NCI-H2107 treated with DMSO at 0.1 percent for 48 hours (cell line): ENCODE data around the gene LPP.

Experiments used
- DNase-seq: peaks from one replicate; lab custom pipeline; 2025; ENCODE audit not compliant: unreplicated experiment; lab: John Stamatoyannopoulos, UW

Gene LPP

DNA sequence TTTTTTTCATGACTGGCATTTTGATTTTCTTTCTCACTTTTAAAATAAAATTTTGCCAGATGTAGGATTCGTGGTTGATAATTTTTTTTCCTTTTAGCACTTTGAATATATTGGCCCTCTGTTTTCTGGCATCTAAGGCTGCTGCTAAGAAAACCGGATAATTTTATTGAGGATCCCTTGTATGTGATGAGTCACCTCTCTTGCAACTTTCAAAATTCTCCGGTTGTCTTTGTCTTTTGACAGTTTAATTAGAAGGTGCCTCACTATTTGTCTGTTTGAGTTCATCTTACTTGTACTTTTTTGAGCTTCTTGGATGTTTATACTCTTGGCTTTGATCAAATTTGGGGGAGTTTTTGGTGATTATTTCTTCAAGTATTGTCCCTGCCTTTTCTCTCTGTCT is 349.7 kb downstream of the LPP start:
- DNase-seq, result no peak

DNA sequence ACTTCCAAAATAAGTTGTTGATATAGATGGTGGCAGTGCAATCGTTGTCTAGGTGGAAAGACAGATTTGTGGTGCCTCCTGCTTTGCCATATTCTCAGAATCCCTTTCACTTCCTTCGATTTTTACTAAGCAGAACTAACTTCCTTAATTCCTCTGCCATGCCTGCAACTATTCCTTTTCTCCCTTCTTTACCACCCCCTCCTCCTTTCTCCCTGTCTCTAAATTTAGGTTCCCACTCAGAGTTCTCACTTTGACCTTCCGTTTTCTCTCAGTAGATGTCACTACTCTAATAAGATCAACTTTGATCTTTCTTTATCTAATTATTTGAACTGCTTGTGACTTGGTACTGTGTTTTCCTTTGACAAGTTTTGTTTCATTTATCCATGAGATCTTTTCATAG is 351.2 kb downstream of the LPP start:
- DNase-seq, result no peak

DNA sequence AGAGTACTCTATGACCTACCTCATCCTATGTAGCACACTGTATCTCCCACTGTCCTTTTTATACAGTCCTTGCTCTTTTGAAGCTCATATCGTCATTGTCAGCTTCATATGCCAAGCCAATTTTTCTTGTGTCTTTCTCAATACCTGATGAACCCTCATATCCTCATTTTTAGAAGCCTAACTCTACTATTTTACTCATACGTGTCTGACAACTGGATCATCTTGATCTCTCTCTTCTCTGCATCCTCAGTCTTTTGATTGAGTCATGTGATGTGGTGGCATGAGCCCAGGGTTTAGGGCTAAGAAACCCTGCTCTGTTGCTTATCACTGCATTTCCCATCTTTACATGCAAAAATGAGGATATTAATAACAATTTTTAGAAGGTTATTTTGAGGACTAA is 352.0 kb downstream of the LPP start:
- DNase-seq, result no peak

DNA sequence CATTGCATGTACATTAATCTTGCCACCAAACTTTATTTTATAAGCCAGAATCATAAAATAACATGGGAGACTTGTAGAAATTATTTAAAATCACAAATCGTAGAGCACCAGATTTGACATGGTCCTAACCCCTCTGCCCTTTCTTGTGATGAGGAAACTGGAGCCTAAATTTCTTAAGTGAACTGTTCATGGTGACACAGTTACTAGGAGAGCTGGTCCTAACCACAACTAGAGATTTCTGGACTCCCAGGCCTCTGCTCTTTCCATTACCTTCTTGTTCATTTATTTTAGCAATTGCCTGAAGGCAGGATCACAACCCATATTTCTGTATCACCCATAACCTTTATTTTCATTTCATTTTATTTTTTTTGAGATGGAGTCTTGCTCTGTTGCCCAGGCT is 352.5 kb downstream of the LPP start:
- DNase-seq, result no peak

DNA sequence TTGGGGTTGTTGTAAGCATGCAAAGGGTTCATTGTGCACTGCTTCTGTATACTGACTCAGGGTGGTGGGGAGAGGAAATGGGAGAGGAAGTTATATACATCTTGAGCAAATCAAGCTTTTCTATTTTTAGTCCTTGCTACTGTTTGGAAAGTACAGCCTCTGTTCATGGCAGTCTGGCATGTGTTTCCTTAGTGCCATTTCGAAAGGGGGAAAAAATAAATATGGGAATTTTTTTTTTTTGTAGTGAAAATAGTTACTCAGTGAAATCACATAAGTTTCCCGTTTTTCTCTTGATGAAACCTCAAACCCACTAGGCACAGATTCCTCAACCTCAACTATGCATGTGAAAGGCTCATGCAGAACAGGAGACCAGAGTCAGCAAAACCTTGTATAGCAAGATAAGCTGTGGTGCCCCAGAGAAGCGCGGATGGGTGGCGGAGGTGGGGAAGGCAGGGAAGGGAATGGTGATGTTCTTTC is 353.3 kb downstream of the LPP start:
- DNase-seq, result no peak

DNA sequence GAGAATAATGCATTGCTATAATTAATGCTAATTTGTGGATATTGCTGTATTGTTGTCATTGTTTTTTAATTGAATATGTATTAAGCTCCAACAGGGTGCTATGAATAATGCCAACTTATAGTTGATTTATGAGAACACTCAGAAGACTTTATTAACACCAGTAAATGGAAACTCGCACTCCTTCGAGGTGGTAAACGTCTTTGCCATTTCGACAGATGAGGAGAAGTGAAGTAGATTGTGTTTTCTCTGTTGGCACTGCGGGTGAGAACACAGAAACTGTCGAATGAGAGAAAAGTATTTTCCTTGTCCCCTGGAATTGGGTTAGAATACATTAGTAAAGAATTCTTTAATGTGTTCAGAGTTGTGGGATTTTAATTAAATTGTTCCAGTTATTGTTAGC is 354.5 kb downstream of the LPP start:
- no peak for DNase-seq

DNA sequence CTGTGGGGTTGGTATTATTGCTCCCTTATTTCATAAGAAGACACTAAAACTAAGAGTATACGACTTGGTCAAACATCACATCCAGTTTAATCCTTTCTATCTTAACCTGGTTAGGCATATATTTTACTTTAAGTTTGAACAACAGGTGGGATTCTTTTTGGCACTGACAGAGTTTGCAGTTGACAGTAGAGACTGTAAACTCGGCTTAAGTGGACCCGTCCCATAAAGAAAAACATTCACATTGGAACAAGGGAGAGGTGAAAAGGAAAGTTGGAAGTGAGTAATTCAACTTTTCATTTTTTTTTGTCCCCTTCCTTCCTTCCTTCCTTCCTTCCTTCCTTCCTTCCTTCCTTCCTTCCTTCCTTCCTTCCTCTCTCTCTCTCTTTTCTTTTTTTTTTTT is 355.4 kb downstream of the LPP start:
- DNase-seq, result no peak

DNA sequence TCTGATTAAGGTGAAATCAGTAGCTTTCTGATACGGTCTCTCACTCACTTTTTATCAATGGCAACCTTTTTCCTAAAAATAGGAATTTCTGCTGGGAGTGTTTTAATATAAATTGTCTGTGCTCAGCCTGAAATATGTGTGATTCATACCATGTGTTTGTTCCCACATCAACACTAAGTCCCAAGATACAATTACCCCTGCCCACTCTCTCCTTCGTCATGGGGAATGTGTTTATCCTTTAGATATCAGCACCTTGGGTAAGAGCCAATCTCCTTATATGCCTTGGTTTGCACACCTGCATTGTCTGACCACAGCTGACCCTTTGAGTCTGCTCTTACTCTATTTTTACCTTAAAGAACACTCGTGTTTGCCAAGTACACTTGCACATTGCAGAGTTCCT is 356.4 kb downstream of the LPP start:
- DNase-seq, result no peak

DNA sequence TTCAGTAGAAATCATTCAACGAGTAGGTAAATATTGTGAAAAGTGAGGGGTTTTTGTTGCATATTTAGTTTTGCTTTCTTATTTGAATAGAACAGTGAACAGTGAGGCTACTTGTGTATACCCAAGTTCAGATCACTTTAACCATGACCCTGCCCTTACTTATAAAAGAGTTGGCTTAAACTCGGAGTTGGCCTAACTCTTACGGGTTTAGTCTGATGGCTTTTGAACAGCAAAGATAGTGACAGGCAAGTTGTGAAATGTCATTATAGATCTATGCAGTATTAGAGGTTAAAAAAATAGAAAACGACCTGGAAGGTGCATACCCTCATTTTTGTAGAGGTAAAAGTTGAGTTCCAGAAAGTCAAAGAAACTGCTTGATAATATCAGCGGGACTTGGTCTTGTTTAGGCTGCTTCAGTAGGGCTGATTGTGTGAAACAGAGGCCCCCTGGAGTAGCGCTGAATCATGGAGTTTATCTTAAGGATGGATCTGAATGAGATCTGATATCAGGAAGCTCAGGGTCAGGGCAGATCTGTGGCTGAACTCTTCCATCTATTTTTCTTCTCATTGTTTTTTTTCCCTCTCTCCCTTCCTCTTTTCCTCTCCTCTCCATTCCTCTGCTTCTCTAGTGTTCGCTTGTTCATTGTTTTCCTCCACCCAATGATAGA is 359.8 kb downstream of the LPP start:
- DNase-seq, result no peak

DNA sequence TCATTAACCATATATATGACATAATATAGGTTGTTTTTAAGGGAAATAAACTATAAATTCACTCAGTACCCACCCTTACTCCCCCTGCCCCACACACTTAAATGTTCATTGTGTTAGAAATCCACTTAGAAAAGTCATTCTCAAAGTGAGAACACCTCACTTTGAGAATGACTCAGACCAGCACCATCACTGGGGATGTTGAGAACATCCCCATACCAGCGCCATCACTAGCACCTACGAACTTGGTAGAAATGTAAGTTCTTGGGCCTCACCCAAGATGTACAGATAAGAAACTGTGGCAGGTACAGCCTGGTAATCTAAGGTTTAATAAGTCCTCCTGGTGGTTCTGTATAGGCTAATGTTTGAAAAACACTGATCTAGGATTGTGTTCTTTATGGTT is 362.6 kb downstream of the LPP start:
- no peak for DNase-seq

DNA sequence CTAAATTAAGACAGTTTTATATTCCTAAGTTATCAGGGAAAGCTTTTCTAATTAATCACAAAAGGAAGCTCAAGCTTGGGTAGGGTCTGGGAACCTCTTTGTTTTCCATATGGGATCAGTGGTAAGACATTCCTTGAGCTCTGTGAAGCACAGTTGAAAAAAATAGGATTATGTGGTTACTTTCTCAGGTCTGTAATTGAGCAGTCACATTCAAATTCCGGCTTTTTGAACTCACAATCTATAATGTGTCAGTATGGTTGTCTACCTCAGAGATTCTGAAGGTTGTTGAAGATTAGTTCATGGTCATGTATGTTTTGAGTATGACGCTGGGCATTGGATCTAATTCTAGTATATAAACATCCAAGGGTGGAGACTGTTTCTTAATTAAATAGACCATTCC is 364.5 kb downstream of the LPP start:
- no peak for DNase-seq

DNA sequence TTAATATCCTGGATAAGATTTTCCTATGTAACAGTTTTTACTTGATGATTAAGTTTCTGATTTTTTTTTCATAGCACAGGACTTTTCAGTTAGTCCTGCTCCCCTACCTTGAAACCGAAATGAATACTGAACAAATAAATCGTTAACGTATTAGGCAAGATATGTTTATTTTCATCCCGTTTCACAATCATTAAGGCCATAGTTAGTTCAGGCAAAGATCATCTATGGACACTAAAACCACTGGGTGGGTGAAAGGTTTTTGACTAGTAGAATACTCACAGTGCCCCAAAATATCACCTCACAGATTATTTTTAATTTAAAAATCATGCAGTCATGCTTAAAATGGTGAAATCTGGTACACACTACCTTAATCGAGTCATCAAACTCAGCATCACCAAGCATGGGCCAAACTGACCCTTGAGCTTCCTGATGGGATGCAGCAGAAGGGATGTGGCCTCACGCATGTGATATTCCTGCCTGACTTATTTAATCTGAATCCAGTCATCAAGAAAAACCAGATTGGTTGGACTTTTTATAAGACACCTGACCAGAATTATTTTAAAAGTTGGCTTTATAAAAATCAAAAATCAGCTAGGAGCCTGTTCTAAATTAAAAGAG is 365.0 kb downstream of the LPP start:
- no peak for DNase-seq

DNA sequence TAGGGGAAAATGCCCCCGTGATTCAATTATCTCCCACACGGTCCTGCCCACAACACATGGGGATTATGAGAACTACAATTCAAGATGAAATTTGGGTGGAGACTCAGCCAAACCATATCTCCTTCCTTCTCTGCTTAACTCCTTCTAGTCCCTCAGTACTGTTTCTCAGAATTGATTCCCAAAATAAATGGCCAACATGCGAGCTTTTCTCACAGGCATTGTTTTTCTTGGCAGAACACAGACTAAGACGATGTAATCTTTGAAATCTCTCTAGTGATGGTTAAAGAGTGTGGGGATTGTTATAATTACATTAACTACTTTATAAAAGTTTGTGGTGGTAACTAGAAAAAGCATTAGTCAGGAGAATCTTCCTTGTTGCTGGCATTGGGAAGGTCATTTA is 366.5 kb downstream of the LPP start:
- no peak for DNase-seq

DNA sequence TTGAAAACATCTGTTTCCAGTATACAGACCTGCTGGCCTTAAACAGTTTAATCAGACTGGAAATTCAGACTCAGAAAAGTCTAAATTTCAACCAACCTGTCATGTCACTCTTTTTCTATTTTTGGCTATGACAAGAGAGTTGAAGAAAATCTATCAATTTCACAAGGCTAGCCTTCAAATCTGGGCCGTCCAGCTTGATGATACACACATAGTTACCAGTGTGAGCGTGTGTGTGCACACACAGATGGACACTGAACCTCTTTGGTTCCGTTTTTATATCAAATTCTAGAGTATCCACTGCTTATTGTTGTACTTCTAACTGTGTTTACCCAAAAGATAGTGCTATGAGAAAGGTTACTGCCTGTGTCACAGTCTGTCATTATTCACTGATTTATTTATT is 368.2 kb downstream of the LPP start:
- no peak for DNase-seq

DNA sequence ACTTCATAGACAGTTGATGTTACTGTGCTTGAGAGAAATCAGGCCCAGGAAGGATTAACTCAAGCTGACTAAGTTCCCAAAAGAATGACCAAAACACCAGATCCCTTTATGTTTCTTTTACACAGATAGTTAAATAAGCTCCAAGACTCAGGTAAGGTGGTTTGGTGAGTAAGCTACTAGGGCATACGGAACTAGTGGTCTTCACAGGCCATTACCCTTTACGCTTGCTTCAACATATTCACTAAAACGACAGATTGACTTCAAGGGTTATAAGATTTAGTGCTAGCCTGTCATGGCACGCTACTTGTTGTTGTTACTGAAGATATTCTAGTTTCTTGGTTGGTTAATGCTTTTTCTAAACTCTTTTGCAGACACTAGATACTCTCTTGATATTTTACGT is 369.3 kb downstream of the LPP start:
- no peak for DNase-seq

DNA sequence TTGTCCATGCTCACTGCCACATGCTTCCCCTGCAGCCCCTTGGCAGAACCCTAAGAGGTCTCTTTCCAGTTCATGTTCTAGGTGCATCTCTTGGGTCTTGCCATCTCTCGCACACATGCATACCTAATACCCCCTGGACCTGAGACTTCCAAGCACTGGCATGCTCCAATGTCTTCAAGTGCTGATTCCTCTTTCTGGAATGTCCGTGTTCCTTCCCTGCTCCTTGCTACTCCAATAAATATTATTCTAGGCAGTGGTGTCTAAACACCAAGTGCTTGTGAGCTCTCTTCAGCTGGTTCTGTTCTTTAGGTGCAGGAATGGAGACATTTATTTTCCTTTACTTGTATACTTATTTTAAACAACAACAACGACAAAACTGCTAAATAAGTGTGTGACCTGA is 370.1 kb downstream of the LPP start:
- DNase-seq, result no peak

DNA sequence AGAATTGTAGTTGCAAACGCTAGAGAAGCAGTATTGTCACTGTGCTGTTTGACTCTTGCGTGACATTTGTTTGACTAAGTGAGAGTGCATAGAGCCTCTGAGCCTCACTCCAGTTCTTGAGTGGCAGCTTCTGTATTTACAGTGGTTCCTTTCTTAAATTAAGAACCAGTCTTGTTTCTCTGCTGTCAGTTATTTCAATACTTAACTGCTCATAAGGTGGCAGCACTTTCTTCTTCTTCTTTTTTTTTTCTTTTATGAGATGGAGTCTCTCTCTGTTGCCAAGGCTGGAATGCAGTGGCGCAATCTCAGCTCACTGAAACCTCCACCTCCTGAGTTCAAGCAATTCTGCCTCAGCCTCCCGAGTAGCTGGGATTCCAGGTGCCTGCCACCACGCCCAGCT is 372.1 kb downstream of the LPP start:
- no peak for DNase-seq

DNA sequence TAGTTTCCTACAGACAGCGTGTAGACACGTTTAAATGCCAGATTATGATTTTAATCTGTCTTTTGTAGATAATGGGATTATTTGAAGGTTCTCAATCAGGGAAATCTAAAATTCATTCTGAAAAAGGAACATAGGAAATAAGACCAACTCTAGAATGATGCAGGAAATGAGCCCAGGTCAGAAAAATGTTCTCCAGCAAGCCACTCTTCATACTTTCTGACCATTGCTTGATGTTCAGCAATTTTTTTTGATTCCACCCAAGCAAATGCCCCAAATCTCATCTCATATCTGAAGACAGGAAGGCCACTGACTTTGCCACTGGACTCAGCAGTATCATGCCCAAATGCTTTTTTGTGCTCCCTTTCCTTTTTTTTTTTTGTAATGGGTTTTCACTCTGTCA is 373.4 kb downstream of the LPP start:
- DNase-seq, result no peak

DNA sequence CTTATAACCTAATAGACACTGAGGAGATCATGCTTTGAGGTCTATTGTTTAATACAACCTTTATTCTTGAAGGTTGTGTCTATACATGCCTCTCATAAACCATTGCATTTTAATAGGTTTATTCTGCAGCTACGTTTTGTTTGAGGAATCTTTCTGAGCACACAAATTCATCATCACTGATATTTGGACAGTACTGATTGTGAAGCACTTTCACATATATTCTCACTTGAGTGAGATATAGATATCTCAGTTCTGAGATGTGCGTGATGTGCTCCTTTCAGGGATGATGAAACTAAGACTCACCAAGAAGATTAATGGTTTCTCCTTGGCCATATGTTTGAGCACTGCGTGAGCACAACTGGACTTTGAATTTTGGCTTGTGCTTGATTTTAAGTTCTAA is 374.4 kb downstream of the LPP start:
- no peak for DNase-seq

DNA sequence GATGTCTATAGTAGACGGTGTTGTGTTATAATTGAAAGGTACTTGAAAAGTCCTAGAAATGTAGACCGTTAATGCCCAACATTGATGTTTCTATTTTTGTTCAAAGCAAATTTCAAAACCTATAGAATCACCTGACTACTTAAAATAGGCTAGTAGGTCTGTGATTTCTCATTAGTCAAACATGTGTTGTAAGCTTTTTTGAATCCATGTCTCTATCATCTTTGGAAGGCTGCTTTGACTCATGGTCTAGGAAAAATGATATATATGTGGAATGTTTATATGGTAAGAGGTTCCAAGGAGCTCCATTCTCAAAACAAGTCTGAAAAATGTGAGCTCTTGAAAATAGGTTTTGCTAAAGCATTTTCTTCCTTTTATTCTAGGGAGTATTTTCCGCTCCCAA is 375.3 kb downstream of the LPP start:
- no peak for DNase-seq

DNA sequence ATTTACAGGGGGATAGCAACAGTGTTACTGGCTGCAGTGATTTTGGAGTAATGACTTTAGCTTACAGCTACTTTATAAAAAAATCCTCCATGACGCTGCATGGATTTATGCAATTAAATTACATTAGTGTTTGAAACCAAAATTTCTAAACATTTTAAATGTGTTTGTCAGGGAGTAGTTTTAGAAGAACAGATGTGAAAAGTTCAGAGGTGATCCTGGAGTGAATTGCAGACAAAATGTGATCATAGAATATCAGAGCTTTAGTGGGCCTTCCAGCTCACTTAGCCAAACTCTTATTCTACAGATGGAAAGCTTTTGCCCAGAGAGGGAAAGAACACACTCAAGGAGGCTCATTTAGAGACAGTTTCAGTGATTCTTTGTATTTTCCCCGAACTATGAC is 376.3 kb downstream of the LPP start:
- DNase-seq, result no peak

DNA sequence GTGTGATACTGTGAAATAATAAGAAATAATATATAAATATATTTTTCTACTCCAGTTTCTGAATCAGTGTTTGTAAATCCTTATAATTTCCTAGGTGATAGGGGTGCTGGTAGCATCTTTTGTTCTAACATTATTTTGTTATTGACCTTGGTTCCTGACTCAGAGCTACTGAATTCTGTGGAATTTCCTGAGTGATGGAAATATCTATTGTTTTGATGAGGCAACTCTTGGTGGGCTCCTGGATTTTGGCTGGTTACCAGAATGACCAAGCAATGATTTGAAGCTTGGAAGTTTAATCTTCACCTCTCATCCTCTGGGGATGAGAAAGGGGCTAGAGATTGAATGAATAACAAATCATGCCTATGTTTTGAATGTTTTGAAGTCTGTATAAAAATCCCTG is 377.3 kb downstream of the LPP start:
- no peak for DNase-seq

DNA sequence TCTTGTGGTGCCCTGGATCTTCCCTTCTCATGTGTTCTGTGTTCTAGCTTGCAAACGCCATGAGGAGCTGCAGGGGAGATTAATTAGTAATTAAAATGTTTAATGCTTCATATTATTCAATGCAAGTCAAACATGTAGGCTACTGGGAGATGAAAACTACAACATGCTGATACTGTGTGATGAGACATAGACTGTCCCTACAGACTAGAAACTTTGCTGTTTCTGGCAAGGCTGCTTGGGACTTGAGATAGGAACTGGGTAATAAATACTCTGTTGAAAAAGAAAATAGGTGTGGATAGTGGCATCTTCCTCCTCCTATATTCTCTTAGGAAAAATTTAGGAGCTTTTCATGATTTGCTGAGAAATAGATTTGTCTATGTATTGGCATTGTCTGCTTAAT is 379.2 kb downstream of the LPP start:
- DNase-seq, result no peak
